ENCODE results near the gene SULF2. TPM values are rescaled to one million over a fixed set of nuclear protein-coding genes. Genes with fewer than 3 reads are reported as not detected.

SULF2 gene
- total RNA-seq, 1 donor from 2014 or later, result 0.20 TPM

GRCh38 chr20:47737923-47738322 is 47.4 kb downstream of the SULF2 start:
- ATAC-seq (ENCODE audit: low read depth) (no peak), DNase-seq (no peak)
- intact Hi-C loops (cut with micrococcal nuclease), result no loop called here
- CTCF ChIA-PET, result no interaction called here
- Mint-ChIP-seq H3K9me3 (no peaks in the 10 kb centered on the region), H3K4me1 (peaks cover 3% of the 10 kb centered on the region), H3K27ac (no peak overlapping the region), H3K36me3 (ENCODE audit: low read depth) (no peaks in the 10 kb centered on the region), H3K27me3 (peaks cover 14% of the 10 kb centered on the region), H3K4me3 (no peak overlapping the region)
- POLR2A ChIA-PET, result no interaction called here
- TF ChIP-seq CTCF (IDR thresholded peaks at IDR 0.05), result no peak

GRCh38 chr20:47736570-47737152 is 48.6 kb downstream of the SULF2 start:
- intact Hi-C loops (cut with micrococcal nuclease), result no loop called here
- POLR2A ChIA-PET, result interaction anchor here (1.7 kb wide), 1 partner anchor 10 kb away, joined by 3 read pairs; no protein-coding TSS in a partner anchor
- Mint-ChIP-seq H3K4me1 (peaks cover 3% of the 10 kb centered on the region), H3K27ac (no peak overlapping the region), H3K4me3 (no peak overlapping the region), H3K36me3 (ENCODE audit: low read depth) (no peaks in the 10 kb centered on the region), H3K27me3 (peaks cover 14% of the 10 kb centered on the region), H3K9me3 (no peaks in the 10 kb centered on the region)
- no peak for ATAC-seq (ENCODE audit: low read depth)
- no peak for TF ChIP-seq CTCF (IDR thresholded peaks at IDR 0.05)
- no peak for DNase-seq
- CTCF ChIA-PET, result no interaction called here

- Mint-ChIP-seq H3K27ac (no peak overlapping the region), H3K4me3 (no peak overlapping the region), H3K27me3 (peaks cover 7% of the 10 kb centered on the region), H3K36me3 (ENCODE audit: low read depth) (no peaks in the 10 kb centered on the region), H3K4me1 (peaks cover 5% of the 10 kb centered on the region), H3K9me3 (no peaks in the 10 kb centered on the region)
- ChIA-PET POLR2A (interaction anchor here (1.7 kb wide), 1 partner anchor 9 kb away, joined by 3 read pairs; no protein-coding TSS in a partner anchor), CTCF (no interaction called here)
- TF ChIP-seq CTCF (IDR thresholded peaks at IDR 0.05), result no peak
- ATAC-seq (ENCODE audit: low read depth) (peak; percentile 21), DNase-seq (no peak)
- intact Hi-C loops (cut with micrococcal nuclease), result no loop called here
Observed at GRCh38 chr20:47735412-47736400, 49.6 kb downstream of the SULF2 start.

- H3K27me3 Mint-ChIP-seq, result peaks cover 2% of the 10 kb centered on the region
- intact Hi-C loops (cut with micrococcal nuclease), result no loop called here
- no peak for TF ChIP-seq CTCF (IDR thresholded peaks at IDR 0.05)
- ChIA-PET CTCF (no interaction called here), POLR2A (interaction anchor here (1.7 kb wide), 1 partner anchor 8 kb away, joined by 3 read pairs; no protein-coding TSS in a partner anchor)
- H3K4me1 Mint-ChIP-seq, result peaks cover 6% of the 10 kb centered on the region
- H3K4me3 Mint-ChIP-seq, result no peak overlapping the region
- H3K9me3 Mint-ChIP-seq, result no peaks in the 10 kb centered on the region
- no peaks in the 10 kb centered on the region for H3K36me3 Mint-ChIP-seq (ENCODE audit: low read depth)
- ATAC-seq (ENCODE audit: low read depth) (no peak), DNase-seq (no peak)
- H3K27ac Mint-ChIP-seq, result no peak overlapping the region
Observed at GRCh38 chr20:47734870-47735269, 50.4 kb downstream of the SULF2 start.

GRCh38 chr20:47733892-47734291 is 51.4 kb downstream of the SULF2 start:
- CTCF ChIA-PET, result no interaction called here
- intact Hi-C loops (cut with micrococcal nuclease), result no loop called here
- POLR2A ChIA-PET, result no interaction called here
- Mint-ChIP-seq H3K36me3 (ENCODE audit: low read depth) (no peaks in the 10 kb centered on the region), H3K27me3 (peaks cover 2% of the 10 kb centered on the region), H3K4me3 (no peak overlapping the region), H3K27ac (no peak overlapping the region), H3K9me3 (no peaks in the 10 kb centered on the region), H3K4me1 (peaks cover 14% of the 10 kb centered on the region)
- ATAC-seq (ENCODE audit: low read depth), result no peak
- TF ChIP-seq CTCF (IDR thresholded peaks at IDR 0.05), result no peak
- no peak for DNase-seq
